Liver (tissue), 9 donors: ENCODE data around the gene APBB3. TPM values are rescaled to one million over a fixed set of nuclear protein-coding genes. Genes with fewer than 3 reads are reported as not detected.
A peak's percentile ranks its signal among the peaks of the same experiment; 100 is the strongest.

Source experiments
- DNase-seq: peaks from one replicate; pipeline ENCODE4 v3.0.0-alpha.2; 2017; ENCODE audit warnings: low spot score
- H3K27ac ChIP-seq, 2 donors: one replicate each; pipeline ENCODE4 v1.7.0; 2013; ENCODE audit warnings: inconsistent platforms in 2 of 2, low read length in 2 of 2, control low read depth in 1 of 2, low read depth in 1 of 2, mild to moderate bottlenecking in 1 of 2
- H3K27me3 ChIP-seq, 4 donors: one replicate each; pipeline versions ENCODE4 v1.6.1 to v1.7.0; 2013; ENCODE audit warnings: low read length in 3 of 4, inconsistent platforms in 1 of 4, mild to moderate bottlenecking in 1 of 4, moderate library complexity in 1 of 4; ENCODE audit not compliant: control insufficient read depth in 4 of 4, insufficient read depth in 4 of 4
- H3K36me3 ChIP-seq, 4 donors: one replicate each; pipeline versions ENCODE4 v1.6.1 to v1.7.0; 2013; ENCODE audit warnings: low read length in 3 of 4, mild to moderate bottlenecking in 3 of 4, low read depth in 1 of 4, moderate library complexity in 1 of 4; ENCODE audit not compliant: control insufficient read depth in 4 of 4, insufficient read depth in 3 of 4
- H3K4me1 ChIP-seq, 4 donors: one replicate each; pipeline versions ENCODE4 v1.6.1 to v1.7.0; 2013; ENCODE audit warnings: low read length in 3 of 4, mild to moderate bottlenecking in 3 of 4, moderate library complexity in 1 of 4; ENCODE audit not compliant: control insufficient read depth in 4 of 4, insufficient read depth in 4 of 4
- H3K4me3 ChIP-seq, 3 donors: one replicate each; pipeline versions ENCODE4 v1.6.1 to v1.7.0; 2013; ENCODE audit warnings: low read length in 3 of 3, control low read depth in 1 of 3, low read depth in 1 of 3, mild to moderate bottlenecking in 1 of 3
- H3K9ac ChIP-seq, 2 donors: one replicate each; pipeline ENCODE4 v1.7.0; 2013; ENCODE audit warnings: low read length in 2 of 2, mild to moderate bottlenecking in 2 of 2, moderate library complexity in 2 of 2, control low read depth in 1 of 2, low read depth in 1 of 2
- H3K9me3 ChIP-seq, 4 donors: one replicate each; pipeline versions ENCODE4 v1.6.1 to v1.7.0; 2013; ENCODE audit warnings: low read length in 3 of 4; ENCODE audit not compliant: control insufficient read depth in 4 of 4
- EGR1 ChIP-seq, 2 donors: IDR thresholded peaks; 2 replicates each; pipeline ENCODE4 v1.6.1; 2016 to 2018; ENCODE audit warnings: antibody characterized with exemption in 2 of 2, low read depth in 2 of 2
- FOXA1 ChIP-seq: IDR thresholded peaks from 2 replicates; pipeline ENCODE4 v1.6.1; 2016; ENCODE audit warnings: antibody characterized with exemption
- FOXA2 ChIP-seq: IDR thresholded peaks from 2 replicates; pipeline ENCODE4 v1.6.1; 2016; ENCODE audit warnings: antibody characterized with exemption
- GABPA ChIP-seq, 2 donors: IDR thresholded peaks in 1 of 2; conservative IDR thresholded peaks in 1 of 2; 2 replicates each; pipeline ENCODE4 v1.6.1; 2016; ENCODE audit warnings: antibody characterized with exemption in 2 of 2, mild to moderate bottlenecking in 1 of 2, moderate library complexity in 1 of 2
- HNF4A ChIP-seq, 2 donors: conservative IDR thresholded peaks; 2 replicates each; pipeline ENCODE4 v1.6.1; 2016; ENCODE audit warnings: antibody characterized with exemption in 2 of 2, mild to moderate bottlenecking in 2 of 2
- HNF4G ChIP-seq: IDR thresholded peaks from 2 replicates; pipeline ENCODE4 v1.6.1; 2016; ENCODE audit warnings: antibody characterized with exemption
- JUND ChIP-seq, 2 donors: IDR thresholded peaks; 2 replicates each; pipeline ENCODE4 v1.6.1; 2016; ENCODE audit warnings: antibody characterized with exemption in 2 of 2
- NR2F2 ChIP-seq: IDR thresholded peaks from 2 replicates; pipeline ENCODE4 v1.6.1; 2016; ENCODE audit warnings: antibody characterized with exemption
- RAD21 ChIP-seq, 2 donors: IDR thresholded peaks; 2 replicates each; pipeline ENCODE4 v1.6.1; 2016; ENCODE audit warnings: antibody characterized with exemption in 2 of 2, mild to moderate bottlenecking in 2 of 2
- RXRA ChIP-seq, 2 donors: IDR thresholded peaks; 2 replicates each; pipeline ENCODE4 v1.6.1; 2017 to 2018; ENCODE audit warnings: antibody characterized with exemption in 2 of 2, mild to moderate bottlenecking in 1 of 2
- SP1 ChIP-seq: IDR thresholded peaks from 2 replicates; pipeline ENCODE4 v1.6.1; 2018; ENCODE audit warnings: antibody characterized with exemption, mild to moderate bottlenecking
- TAF1 ChIP-seq: conservative IDR thresholded peaks from 2 replicates; pipeline ENCODE4 v1.6.1; 2016; ENCODE audit warnings: antibody characterized with exemption, mild to moderate bottlenecking
- YY1 ChIP-seq: IDR thresholded peaks from 2 replicates; pipeline ENCODE4 v1.6.1; 2016; ENCODE audit warnings: antibody characterized with exemption, mild to moderate bottlenecking
- WGBS: extraction: QIAGEN DNeasy Blood & Tissue Kit; methylation state at CpG from one replicate; pipeline ENCODE4 v1.1.7; 2013; 5-methylcytosine and 5-hydroxymethylcytosine counted together
- polyA plus RNA-seq, 2 donors: library from polyadenylated mRNA; stranded (reverse) in 1 of 2; unstranded in 1 of 2; fragments of 200-250 nt in 1 of 2; fragments of >200 nt in 1 of 2; fragmentation: Nextera tagmentation in 1 of 2; extraction: Ambion mirVana in 1 of 2; gene quantifications; one replicate each; pipeline versions ENCODE4 v1.2.1 to v1.2.3, GENCODE V29; 2013 to 2015
- total RNA-seq, 2 donors: library from RNA; depleted of rRNA; stranded (reverse); fragments of >200 nt; gene quantifications; one replicate each; pipeline ENCODE4 v1.2.3, GENCODE V29; 2014
- TF ChIP-seq, protein P1 (sequence below): fragments of 150-350 bp; IDR thresholded peaks from 2 replicates; pipeline ENCODE4 v1.5.1; 2017; ENCODE audit warnings: improper control_type of control experiment, low read depth, low read length; ENCODE audit not compliant: missing input control
- TF ChIP-seq, protein P2 (sequence below): IDR thresholded peaks from 2 replicates; pipeline ENCODE4 v1.6.1; 2016; ENCODE audit warnings: antibody characterized with exemption
- TF ChIP-seq, protein P3 (sequence below): IDR thresholded peaks from 2 replicates; pipeline ENCODE4 v1.6.1; 2016; ENCODE audit warnings: antibody characterized with exemption, mild to moderate bottlenecking
- TF ChIP-seq, protein P4 (sequence below): IDR thresholded peaks from 2 replicates; pipeline ENCODE4 v1.6.1; 2016; ENCODE audit warnings: antibody characterized with exemption
- TF ChIP-seq, protein P5 (sequence below): IDR thresholded peaks from 2 replicates; pipeline ENCODE4 v1.6.1; 2016; ENCODE audit warnings: antibody characterized with exemption
- donor health status: healthy.
- donor health status: healthy.
- donor health status: healthy.
- donor health status: healthy.
- donor health status: healthy.

Gene APBB3
- total and polyA plus RNA-seq, 4 donors, result 4.6 to 40.5 (median 19.6) TPM

DNA sequence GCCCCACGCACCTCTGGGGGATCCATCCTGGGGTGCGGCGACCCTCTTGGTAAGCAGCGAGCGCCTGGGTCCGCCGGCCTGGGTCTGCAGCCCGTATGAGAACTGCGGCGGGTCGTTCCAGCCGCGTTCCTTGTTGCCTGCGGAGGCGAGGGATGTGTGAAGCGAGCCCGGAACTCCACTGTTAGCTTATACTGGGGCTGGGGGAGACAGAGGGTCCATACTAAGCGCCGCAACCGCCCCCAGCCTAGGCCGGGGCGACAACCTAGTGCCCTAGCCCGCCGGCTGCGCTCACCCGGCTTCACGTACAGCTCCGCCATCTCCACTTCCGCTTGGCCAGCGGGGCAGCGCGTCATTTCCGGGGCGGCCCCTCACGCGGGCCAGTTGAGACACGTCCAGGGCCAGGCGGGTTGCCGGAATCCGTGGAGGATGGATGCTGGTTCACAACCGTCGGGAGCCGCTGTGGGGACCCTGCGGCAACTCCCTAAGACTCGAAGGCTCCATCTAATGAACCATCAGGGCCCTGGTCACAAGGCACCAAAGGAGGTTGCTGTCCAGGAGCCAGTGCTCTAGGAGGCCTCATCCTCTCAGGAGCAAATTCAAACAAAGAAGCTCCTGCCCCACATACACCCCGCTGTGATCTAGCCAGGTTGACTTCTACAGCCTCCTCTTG lies 7.1 kb downstream of the APBB3 start, which contains the start of gene SRA1:
SRA1 (minus strand) TSS at position 338 of the 670 bp plus-strand sequence; CDS start at position 317, 21 bp downstream.
- H3K36me3 ChIP-seq, result no peaks in the 10 kb centered on the region
- peak within 1 kb of the TSS; percentile 85 to 95 for H3K27ac ChIP-seq
- H3K4me3 ChIP-seq, result peak within 1 kb of the TSS; percentile 74 to 87 (median 83)
- WGBS, result under 1% methylated on average over 46 of the region's 46 CpGs
- peak; percentile 95 for DNase-seq
- H3K27me3 ChIP-seq, result no peaks in the 10 kb centered on the region
- no peaks in the 10 kb centered on the region for H3K9me3 ChIP-seq
- peak; percentile 31 to 51 for TF ChIP-seq RXRA (IDR thresholded peaks at IDR 0.05)
- TF ChIP-seq, protein P1, sequence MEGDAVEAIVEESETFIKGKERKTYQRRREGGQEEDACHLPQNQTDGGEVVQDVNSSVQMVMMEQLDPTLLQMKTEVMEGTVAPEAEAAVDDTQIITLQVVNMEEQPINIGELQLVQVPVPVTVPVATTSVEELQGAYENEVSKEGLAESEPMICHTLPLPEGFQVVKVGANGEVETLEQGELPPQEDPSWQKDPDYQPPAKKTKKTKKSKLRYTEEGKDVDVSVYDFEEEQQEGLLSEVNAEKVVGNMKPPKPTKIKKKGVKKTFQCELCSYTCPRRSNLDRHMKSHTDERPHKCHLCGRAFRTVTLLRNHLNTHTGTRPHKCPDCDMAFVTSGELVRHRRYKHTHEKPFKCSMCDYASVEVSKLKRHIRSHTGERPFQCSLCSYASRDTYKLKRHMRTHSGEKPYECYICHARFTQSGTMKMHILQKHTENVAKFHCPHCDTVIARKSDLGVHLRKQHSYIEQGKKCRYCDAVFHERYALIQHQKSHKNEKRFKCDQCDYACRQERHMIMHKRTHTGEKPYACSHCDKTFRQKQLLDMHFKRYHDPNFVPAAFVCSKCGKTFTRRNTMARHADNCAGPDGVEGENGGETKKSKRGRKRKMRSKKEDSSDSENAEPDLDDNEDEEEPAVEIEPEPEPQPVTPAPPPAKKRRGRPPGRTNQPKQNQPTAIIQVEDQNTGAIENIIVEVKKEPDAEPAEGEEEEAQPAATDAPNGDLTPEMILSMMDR, result no peak
- TF ChIP-seq, protein P2, sequence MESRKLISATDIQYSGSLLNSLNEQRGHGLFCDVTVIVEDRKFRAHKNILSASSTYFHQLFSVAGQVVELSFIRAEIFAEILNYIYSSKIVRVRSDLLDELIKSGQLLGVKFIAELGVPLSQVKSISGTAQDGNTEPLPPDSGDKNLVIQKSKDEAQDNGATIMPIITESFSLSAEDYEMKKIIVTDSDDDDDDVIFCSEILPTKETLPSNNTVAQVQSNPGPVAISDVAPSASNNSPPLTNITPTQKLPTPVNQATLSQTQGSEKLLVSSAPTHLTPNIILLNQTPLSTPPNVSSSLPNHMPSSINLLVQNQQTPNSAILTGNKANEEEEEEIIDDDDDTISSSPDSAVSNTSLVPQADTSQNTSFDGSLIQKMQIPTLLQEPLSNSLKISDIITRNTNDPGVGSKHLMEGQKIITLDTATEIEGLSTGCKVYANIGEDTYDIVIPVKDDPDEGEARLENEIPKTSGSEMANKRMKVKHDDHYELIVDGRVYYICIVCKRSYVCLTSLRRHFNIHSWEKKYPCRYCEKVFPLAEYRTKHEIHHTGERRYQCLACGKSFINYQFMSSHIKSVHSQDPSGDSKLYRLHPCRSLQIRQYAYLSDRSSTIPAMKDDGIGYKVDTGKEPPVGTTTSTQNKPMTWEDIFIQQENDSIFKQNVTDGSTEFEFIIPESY, result no peak
- peak in 1 of 2 donors; percentile 12 for TF ChIP-seq JUND (IDR thresholded peaks at IDR 0.05)
- TF ChIP-seq HNF4A (conservative IDR thresholded peaks at IDR 0.05), result peak in 1 of 2 donors; percentile 53
- TF ChIP-seq EGR1 (IDR thresholded peaks at IDR 0.05; ENCODE audit: low read depth in 2 of 2), result no peak
- no peak for TF ChIP-seq FOXA2
- TF ChIP-seq, protein P3, sequence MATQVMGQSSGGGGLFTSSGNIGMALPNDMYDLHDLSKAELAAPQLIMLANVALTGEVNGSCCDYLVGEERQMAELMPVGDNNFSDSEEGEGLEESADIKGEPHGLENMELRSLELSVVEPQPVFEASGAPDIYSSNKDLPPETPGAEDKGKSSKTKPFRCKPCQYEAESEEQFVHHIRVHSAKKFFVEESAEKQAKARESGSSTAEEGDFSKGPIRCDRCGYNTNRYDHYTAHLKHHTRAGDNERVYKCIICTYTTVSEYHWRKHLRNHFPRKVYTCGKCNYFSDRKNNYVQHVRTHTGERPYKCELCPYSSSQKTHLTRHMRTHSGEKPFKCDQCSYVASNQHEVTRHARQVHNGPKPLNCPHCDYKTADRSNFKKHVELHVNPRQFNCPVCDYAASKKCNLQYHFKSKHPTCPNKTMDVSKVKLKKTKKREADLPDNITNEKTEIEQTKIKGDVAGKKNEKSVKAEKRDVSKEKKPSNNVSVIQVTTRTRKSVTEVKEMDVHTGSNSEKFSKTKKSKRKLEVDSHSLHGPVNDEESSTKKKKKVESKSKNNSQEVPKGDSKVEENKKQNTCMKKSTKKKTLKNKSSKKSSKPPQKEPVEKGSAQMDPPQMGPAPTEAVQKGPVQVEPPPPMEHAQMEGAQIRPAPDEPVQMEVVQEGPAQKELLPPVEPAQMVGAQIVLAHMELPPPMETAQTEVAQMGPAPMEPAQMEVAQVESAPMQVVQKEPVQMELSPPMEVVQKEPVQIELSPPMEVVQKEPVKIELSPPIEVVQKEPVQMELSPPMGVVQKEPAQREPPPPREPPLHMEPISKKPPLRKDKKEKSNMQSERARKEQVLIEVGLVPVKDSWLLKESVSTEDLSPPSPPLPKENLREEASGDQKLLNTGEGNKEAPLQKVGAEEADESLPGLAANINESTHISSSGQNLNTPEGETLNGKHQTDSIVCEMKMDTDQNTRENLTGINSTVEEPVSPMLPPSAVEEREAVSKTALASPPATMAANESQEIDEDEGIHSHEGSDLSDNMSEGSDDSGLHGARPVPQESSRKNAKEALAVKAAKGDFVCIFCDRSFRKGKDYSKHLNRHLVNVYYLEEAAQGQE, result peak; percentile 87
- peak; percentile 55 for TF ChIP-seq SP1
- TF ChIP-seq YY1, result peak; percentile 94
- TF ChIP-seq GABPA (IDR thresholded peaks at IDR 0.05 in 1 of 2, conservative IDR thresholded peaks at IDR 0.05 in 1 of 2), result peak; percentile 92 to 98
- peak; percentile 6 to 46 for TF ChIP-seq RAD21 (IDR thresholded peaks at IDR 0.05)
- TF ChIP-seq HNF4G, result no peak
- peak; percentile 32 for TF ChIP-seq FOXA1
- TF ChIP-seq, protein P4, sequence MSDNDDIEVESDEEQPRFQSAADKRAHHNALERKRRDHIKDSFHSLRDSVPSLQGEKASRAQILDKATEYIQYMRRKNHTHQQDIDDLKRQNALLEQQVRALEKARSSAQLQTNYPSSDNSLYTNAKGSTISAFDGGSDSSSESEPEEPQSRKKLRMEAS, result peak; percentile 44
- no peak for TF ChIP-seq NR2F2
- no peak for TF ChIP-seq TAF1
- TF ChIP-seq, protein P5, sequence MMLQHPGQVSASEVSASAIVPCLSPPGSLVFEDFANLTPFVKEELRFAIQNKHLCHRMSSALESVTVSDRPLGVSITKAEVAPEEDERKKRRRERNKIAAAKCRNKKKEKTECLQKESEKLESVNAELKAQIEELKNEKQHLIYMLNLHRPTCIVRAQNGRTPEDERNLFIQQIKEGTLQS, result no peak
- H3K9ac ChIP-seq, result peak within 1 kb of the TSS; percentile 82 to 88
- H3K4me1 ChIP-seq, result peaks cover 17 to 60% (median 57%) of the 10 kb centered on the region in 4 donors
